HepG2 (cell line): ENCODE measurements around the gene NAALADL1. TPM values are rescaled to one million over a fixed set of nuclear protein-coding genes. Genes with fewer than 3 reads are reported as not detected.

Experiments
- ARID4A ChIP-seq: sonication (generic); formaldehyde crosslinking; IDR thresholded peaks from 2 replicates; pipeline ENCODE4 v1.5.0; 2020; ENCODE audit warnings: mild to moderate bottlenecking, missing genetic modification reagents, borderline replicate concordance
- ESRRA ChIP-seq: sonication (generic); formaldehyde crosslinking; IDR thresholded peaks from 2 replicates; pipeline ENCODE4 v1.5.1; 2020; ENCODE audit warnings: mild to moderate bottlenecking, low read depth, missing genetic modification reagents
- HMGXB3 ChIP-seq: sonication (generic); formaldehyde crosslinking; IDR thresholded peaks from 2 replicates; pipeline ENCODE4 v1.4.0; 2020; ENCODE audit warnings: missing genetic modification reagents, borderline replicate concordance
- TFAP4 ChIP-seq: sonication (generic); IDR thresholded peaks from 2 replicates; pipeline ENCODE4 v1.6.1; 2016; ENCODE audit warnings: low read depth, borderline replicate concordance
- ZMYM3 ChIP-seq: sonication (generic); formaldehyde crosslinking; IDR thresholded peaks from 2 replicates; pipeline ENCODE4 v1.5.1; 2020; ENCODE audit warnings: mild to moderate bottlenecking, missing genetic modification reagents
- ZNF256 ChIP-seq: sonication (generic); formaldehyde crosslinking; conservative IDR thresholded peaks from 2 replicates; pipeline ENCODE4 v1.4.0; 2020; ENCODE audit warnings: missing genetic modification reagents
- ZNF280D ChIP-seq: sonication (generic); formaldehyde crosslinking; IDR thresholded peaks from 2 replicates; pipeline ENCODE4 v1.5.1; 2020; ENCODE audit warnings: mild to moderate bottlenecking, missing genetic modification reagents
- ZNF329 ChIP-seq: sonication (generic); formaldehyde crosslinking; IDR thresholded peaks from 2 replicates; pipeline ENCODE4 v1.9.0; 2021; ENCODE audit warnings: low read depth, mild to moderate bottlenecking, missing genetic modification reagents
- ZNF574 ChIP-seq: sonication (generic); formaldehyde crosslinking; IDR thresholded peaks from 2 replicates; pipeline ENCODE4 v1.4.0; 2020; ENCODE audit warnings: missing genetic modification reagents
- ZNF691 ChIP-seq: sonication (generic); formaldehyde crosslinking; IDR thresholded peaks from 2 replicates; pipeline ENCODE4 v1.4.0; 2020; ENCODE audit warnings: missing genetic modification reagents, low read depth, mild to moderate bottlenecking, borderline replicate concordance
- polyA plus RNA-seq, 8 experiments: library from polyadenylated mRNA; depleted of rRNA in 3 of 8; stranded (reverse) in 7 of 8; unstranded in 1 of 8; fragments of >200 nt; fragmentation: Illumina TruSeq in 4 of 8; extraction: Trizol in 4 of 8; gene quantifications; 2 replicates each; pipeline versions ENCODE4 v1.2.1 to v1.2.3, GENCODE V29; 2011 to 2016; ENCODE audit warnings: low read depth in 4 of 8, missing spikeins in 1 of 8, mixed read lengths in 1 of 8; ENCODE audit not compliant: insufficient read depth in 1 of 8
- total RNA-seq, 5 experiments: library from RNA; depleted of rRNA; stranded (reverse); fragments of >200 nt; fragmentation: Illumina TruSeq; extraction: Trizol; gene quantifications; 2 replicates each; pipeline ENCODE4 v1.2.3, GENCODE V29; 2016; ENCODE audit warnings: low read depth in 1 of 5

The NAALADL1 gene
- total and polyA plus RNA-seq, 2 of the 13 experiments (the other 11 are each of a cell fraction or from before 2014, with no cell fraction given): 9.3 to 33.9 TPM

- TF ChIP-seq ZNF329 (CRISPR knock-in tag): no peak
- TF ChIP-seq TFAP4: peak; percentile 95
- peak; percentile 39 for TF ChIP-seq ZMYM3 (CRISPR knock-in tag)
- TF ChIP-seq ZNF280D: 0 out of 2 replicates have a peak, but pooled peaks have one; percentile 16
- TF ChIP-seq ZNF691 (CRISPR knock-in tag): no peak
- TF ChIP-seq ZNF256 (CRISPR knock-in tag): no peak
- peak; percentile 30; the same call in 1 of the 2 replicates for TF ChIP-seq ZNF574 (CRISPR knock-in tag)
- TF ChIP-seq ARID4A (CRISPR knock-in tag): peak; percentile 60; the same call in 1 of the 2 replicates
- peak; percentile 78 for TF ChIP-seq ESRRA
- TF ChIP-seq HMGXB3: no peak
These were observed at the start of gene NAALADL1 (continued) for GRCh38 chr11:65058419-65059054.
